HG03060 (cell line): ENCODE data around the gene SPATA1.

ENCODE experiments used
- ATAC-seq: cut with Tn5 transposase; IDR thresholded peaks from one replicate; pipeline ENCODE4 v1.9.1; 2021; ENCODE audit warnings: low read depth, moderate number of reproducible peaks; ENCODE audit not compliant: unreplicated experiment

SPATA1 gene, protein sequence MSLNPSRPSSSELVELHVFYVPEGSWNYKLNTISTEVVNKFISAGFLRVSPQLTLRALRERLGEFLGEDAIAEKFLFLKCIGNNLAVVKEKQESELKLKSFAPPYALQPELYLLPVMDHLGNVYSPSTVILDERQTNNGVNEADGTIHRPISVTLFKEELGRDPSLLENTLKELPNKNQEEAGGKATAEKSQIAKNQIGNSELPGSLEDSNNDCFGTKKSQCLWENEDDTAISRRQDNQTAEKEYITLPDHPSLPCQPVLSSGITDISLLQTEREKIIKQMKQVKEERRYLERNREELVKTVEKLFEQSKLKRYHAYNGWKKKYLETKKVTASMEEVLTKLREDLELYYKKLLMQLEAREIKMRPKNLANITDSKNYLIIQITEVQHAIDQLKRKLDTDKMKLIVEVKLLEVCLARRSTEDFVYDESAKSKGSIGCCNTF

DNA sequence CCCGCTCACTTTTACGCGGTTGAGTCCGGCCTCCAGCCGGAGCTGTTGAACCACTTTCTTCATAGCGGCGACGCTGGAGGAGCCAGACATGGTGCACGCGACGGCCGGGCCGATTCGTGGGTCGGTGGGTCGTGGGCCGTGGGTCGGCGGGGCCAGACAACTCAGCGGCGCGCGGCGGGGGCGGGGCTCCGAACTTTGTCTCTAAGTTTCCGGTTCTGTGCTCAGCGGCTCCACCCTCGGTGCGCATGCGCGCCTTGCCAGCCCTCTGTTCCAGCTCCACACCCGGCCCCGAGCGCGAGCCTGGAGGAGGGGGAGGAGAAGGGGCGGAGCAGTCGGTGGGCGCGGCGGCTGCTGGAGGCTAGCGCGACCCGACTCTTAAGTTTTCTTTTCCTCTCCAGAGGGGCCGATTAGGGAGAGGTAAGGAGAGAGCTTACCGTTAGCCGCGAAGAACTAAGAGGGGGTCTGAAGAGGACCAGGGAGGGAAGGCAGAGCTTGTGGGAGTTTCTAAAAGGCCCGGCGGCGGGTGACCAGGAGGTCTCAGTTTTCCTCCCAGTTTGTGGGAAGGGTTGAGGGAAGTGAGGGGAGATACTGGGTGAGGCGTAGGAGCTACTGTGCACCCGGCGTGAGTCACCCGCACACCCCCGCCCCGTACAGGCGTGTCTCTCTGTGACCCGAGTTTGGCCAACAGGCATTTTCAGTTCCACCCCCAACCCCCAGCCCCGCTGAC is at the start of gene SPATA1, which contains the start of gene GNG5:
TSS of gene SPATA1 (plus strand) at position 385 of the 727 bp plus-strand sequence. CDS start 9,974 bp downstream, outside the sequence.
TSS of gene GNG5 (minus strand) at position 580 of the 727 bp plus-strand sequence. CDS start at position 90, 490 bp downstream.
- ATAC-seq = peak; percentile 67

DNA sequence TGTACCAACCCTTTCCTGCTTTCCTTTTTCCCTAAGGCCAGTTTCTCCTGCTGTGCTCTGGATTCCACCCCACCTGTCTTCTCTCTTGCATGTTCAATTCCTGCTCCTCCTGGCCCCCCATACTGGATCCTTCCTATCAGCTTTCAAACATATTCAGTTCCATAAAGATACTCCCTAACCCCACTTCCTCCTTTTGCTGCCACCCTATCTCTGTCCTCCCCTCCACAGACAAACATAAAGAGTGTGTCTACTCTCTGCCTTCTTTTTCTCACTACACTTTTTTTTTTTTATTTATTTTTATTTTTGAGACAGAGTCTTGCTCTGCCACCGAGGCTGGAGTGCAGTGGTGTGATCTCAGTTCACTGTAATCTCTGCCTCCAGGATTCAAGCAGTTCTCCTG is 44.1 kb upstream of the SPATA1 start:
- no peak for ATAC-seq

DNA sequence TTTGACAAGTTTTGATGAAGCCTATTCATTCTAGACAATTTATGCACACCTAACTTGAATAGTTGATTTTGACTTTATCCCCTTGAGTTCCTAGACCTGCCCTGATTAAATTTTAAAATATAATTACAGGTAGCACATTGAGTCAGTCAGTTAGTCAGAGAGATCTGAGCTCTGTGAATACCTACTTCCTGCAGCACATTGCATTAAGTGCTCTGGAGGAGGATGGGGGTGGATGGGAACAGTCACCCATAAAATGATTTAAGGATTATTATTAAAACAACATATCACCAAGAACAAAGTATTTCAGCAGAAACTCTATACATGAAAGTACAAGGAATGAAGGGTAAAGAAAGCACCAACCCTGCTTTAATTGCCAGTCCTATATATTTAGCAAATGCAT is 38.9 kb upstream of the SPATA1 start:
- ATAC-seq = no peak

DNA sequence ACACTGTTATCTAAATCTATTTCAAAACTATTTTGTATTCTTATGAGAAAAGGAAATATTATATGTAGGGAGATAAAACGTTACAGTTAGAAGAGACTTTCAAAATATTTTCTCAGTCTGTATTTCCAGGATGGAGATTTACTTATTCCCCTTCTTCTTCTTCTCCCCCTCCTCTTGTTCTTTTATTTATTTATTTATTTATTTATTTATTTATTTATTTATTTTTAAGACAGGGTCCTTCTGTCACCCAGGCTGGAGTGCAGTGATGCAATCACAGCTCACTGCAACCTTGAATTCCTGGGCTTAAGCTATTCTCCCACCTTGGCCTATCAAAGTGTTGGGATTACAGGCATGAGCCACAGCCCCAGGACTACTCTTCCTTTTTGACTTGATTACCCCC is 30.0 kb upstream of the SPATA1 start:
- no peak for ATAC-seq

DNA sequence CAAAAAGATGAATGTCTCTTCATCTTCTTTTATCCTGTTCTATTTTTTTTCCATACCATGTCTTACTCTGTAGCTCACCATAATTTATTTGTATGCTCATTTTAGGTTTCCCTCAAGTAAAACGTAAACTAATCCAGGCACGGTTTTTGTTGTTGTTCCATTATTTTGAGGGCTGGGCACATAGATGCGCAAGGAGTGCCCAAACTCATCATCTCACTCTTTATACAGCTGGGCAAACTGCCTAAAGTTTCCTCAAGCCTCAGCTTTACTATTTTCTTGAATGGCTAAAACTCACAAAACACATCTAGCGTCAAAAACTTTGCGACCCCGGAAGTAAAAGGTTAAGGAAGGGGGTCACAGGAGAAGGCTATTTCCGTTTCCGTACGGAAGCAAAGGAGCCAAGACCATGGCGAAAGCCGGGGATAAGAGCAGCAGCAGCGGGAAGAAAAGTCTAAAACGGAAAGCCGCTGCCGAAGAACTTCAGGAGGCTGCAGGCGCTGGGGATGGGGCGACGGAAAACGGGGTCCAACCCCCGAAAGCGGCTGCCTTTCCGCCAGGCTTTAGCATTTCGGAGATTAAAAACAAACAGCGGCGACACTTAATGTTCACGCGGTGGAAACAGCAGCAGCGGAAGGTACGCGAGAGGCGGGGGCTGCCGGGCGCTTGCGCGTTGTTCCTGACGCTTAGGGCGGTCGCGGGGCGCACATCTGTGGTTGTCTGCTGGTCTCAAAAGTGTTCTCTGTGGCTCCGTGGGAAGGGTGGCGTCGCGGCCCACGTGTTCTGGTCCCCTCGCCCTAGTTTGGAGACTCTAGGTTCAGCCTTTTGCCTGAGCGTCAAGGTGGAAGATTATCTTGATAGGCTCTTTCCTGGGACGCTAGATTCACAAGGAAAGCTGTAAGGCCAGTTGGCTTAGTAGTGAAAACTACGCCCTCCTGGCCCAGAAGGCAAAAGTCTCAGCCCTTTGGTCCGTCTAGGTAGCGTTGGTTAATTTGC is 27.0 kb upstream of the SPATA1 start, which contains the start of gene RPF1:
TSS of gene RPF1 (plus strand) at position 391 of the 993 bp plus-strand sequence. CDS start at position 407, 16 bp downstream.
- ATAC-seq = peak; percentile 61

DNA sequence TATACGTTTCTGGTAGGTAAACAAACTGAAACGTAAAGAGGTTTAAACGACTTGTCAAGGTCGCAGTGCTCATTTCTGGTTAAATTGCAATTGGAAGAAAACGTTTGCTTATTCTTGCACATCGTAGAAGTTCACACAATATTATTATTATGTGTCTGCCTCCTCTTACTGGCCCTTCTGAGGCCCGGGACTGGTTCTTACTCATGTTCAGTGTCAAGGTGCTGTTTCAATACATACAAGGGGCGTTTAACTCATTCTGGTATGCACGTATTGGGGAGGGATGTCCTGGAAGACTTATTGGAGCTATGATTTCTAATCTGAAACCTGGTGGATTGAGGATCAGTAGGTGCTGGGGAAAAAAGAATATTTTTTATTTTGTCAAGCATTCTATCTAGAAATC is 26.2 kb upstream of the SPATA1 start:
- ATAC-seq = no peak

DNA sequence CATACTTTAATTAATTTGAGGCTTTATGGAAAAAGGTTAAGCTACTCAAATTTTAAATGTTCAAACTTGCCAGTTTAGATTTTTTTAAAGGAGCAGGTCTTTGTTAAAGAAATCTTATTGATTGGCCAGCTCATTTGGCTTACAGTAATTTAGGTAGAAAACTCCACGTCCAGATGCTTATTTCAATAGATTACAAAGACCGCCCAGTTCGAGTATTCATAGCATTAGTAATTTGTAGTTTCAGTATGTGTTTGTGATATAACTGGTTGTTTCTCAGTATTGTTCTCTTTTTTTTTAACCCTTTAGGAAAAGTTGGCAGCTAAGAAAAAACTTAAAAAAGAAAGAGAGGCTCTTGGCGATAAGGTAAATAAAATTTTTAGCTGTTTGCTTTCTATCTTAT is 25.5 kb upstream of the SPATA1 start:
- no peak for ATAC-seq

DNA sequence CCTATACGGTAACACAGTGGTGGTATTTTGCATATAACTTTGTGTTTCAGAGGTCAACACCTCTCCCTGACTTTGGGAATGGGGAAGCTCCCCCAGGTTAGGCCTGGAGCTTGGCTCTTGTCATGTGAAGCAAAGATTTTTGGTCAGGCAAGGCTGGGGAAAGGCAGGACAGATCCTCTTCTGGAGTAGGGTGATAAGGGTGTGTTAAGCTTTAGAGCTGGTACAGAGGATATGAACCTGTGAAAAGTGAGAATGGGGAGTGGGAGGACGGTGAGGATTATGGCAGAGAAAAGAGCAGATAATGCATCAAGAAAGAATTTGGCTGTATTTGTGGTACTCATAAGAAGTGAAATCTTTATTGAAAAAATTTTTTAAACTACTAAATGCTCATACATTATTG is 24.9 kb upstream of the SPATA1 start:
- ATAC-seq = no peak

DNA sequence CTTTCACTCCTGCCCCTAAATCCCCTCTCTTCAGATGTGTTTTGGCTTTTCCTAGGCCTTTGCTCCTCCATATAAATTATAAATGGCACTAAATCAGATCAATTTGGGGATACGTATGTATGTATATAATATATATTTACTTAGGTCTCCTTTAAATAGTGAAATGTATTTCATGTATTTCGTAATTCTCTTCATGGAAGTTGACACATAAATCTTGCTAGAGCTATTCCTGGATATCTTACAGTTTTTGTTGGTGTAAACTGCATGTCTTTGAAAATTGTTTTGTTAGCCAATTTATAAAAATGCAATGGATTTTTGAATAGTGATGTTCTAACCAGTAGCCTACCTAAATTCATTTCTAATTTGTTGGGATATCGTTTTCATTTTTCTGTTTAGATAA is 18.1 kb upstream of the SPATA1 start:
- ATAC-seq = no peak

DNA sequence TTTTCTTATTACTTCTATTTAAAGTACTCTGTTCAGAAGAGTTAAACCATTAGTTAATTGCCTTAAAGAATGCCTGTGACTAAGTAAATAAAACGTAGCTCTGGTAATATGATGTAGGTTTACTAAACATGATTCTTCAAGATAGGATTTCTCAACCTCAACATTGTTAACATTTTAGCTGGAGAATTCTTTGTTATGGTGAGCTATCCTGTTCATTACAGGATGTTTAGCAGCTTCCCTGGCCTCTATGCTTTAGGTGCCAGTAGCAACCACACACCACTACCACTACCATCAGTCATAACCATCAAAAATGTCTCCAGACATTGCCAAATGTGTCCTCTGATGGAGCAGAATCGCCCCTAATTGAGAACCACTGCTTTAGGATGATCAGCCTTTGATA is 16.4 kb upstream of the SPATA1 start:
- no peak for ATAC-seq

DNA sequence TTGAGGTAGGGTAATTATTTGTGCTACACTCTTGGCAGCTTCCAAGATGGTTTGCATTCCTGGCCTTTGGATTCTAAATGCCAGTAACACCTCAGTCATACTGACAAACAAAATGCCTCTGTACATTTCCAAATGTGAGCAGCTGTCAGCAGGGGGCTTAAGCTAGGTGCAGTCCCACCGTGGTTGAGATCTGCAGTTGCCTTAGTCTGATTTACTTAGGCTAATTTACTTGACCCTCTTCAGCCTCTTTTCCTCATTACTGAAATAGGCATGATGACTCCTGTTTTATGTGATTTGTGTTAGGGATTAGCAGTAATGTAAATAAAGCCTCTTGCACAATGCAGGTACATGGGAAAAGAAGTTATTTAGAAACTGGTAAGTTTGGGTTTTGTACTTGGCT is 13.5 kb upstream of the SPATA1 start:
- ATAC-seq = no peak

DNA sequence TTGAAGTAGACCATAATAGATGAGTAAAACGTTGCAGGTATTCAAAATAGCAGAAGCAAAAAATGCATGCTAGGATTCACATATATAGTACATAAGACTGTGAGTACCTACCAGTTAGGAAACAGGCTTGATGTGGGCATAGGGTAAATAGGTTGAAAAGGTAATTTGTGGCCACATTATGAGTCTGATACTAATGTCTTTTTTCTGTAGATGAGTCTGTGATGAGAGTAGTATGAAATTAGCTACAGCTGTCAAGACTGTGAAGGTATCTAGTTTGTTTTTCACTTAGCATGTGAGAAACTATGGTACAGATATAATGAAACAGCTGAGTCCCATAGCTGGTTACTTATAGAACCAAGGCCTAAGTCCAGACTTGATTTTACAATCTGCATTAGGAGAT is 12.4 kb upstream of the SPATA1 start:
- ATAC-seq = no peak

DNA sequence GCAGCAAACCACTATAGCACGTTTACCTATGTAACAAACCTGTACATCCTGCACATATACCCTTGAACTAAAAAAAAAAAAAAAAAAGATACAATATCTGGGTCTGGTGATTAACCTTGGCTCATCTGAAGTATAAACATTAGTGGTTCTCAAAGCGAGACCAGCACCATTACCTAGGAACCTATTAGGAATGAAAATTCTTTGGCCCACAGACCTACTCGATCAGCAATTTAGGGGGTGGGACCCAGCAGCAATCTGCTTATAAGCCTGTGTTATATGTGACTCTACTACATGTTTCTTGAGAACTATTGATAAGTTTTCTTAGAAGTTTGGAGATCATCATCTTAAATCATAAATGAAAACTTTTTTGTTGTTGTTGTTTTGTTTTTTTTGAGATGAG is 9.7 kb upstream of the SPATA1 start:
- ATAC-seq = no peak

DNA sequence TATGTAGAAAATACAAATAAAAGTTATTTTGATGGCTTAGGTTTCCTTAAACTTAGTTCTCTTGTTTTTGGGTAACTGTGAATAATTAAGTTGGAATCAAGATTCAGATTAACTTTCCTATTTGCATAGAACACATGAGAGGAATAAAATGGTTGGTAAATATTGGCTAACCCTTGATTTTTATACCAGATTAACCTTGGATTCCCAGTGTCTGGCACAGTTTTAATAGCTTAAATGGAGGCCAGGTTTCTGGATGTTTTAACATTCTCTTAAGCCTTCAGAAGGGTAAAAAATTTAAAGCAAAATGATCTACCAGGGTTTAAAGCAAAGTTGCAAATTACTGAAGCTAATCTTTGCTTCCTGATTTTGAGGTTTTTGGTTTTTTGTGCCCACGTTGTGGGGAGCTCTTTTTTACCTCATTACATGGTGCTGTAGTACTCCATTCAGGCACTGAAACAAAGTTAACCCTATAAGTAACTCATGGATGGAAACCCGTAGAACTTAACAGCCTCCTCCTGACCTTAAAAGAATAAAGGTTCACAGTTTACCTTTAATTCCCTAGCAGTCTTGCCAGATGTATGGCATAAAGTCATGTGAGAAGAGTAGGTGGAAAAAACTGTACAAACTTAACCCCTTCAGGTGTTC is 8.4 kb upstream of the SPATA1 start:
- no peak for ATAC-seq

DNA sequence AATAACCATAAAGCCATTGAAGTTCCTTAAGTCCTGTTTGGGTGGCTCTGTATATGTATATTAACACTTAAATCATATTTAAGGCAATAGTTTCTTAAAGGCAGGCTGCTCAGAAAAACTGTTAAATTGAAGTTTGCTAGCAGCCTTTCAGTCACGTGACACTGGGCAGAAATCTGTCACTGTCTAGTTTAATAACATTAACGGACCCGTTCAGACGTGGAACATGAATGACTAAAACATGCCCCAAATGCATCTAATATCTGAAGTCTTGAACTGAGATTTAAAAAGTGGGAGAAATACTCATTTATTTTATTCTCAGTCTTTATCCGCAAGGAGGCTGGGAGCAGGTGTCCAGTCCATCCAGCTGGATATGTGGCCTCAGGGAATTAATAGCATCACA is 3.3 kb upstream of the SPATA1 start:
- no peak for ATAC-seq

DNA sequence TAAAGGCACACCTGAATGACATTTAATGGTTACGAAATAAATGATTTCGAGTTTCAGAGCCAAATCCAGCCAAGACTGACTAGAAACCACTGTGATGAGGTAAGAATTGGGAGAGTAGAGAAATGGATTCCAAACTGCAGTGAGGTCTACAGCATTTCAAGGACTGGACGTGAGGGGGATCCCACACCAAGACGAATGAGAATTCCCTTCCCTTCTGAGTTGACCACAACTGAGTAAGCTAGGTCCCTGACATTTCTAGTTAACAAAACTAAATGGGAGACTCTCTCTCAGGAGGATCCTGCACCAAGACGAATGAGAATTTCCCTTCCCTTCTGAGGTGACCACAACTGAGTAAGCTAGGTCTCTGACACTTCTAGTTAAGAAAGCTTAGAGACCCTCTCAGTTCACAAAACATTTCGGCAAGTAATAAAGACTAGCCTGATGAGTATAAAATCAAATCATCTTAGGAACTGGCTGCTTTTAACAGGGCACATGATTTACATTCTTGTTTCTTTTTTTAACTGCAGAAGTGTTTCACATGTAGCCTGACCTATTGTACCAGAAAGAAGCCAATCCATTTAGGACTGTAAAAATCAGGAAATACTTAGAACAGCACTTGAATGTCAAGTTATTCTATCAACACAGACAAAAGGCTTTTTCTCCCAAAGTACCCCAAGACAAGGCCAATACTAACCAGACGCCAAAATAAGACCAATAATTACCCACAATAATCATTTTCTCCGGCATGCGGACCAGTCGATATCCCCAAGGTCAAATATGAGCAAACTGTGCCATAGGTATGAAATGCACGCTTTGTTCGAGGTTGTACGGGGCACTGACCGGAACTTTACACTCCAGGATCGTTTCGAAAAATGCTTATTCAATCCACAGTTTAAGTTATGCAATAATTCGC is 1.4 kb upstream of the SPATA1 start:
- no peak for ATAC-seq

DNA sequence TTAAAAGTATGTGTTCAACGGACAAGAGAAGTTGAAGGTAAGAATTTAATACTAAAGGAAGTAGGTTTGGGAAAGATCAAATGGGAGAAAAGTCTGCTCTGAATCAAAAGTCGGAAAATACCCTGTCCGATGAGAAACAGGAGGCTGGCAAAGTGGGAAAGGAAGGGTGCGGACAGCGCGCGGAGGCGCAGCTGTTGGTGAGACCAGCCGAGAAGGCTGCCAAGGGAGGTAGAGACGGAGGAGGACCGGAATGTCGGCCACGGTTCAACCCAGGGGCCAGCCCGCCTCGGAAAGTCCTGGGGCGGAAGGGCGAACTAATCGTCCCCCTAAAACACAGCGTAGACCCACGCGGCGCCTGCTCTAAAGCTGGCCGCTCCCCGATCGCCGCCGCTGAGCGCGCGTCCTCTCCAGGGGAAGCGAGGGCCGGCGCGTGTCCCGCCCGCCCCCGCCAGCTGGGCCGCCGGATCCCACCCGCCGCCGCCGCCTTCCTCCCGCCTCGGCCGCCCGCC is 639 bp upstream of the SPATA1 start:
- ATAC-seq = peak; percentile 15

DNA sequence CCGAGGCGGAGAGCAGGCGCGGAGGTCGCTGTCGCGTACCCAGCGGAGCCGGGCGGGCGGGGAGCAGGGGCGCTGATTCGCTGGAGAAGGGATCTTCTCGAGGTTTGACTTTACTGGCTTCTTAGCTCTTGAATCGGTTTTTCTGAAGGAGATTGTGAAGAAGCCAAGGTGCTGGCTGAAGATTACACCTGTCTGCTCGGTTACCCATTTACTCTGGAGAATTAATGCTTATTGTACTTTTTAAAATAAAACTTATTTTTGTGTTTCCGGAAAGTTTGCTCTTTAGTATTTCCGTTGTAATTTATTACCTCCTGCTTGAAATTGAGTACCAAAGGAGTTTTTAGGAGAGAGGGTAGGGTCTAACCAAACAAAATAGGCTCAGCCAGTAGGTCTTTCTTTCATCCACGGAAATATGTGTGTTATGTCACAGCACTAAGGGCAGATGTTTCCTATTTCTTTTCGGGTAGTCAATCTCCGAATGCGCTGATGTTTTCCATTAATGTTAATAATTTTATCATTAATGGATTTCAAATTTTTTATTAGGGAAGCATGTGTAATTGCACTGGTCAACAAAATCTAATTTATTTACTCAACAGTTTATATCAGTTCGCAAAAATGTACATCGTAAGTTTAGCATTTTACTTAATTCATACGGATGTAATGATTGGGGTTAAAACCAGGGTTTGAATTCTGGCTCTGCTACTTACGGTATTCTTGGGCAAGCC is 705 bp downstream of the SPATA1 start:
- ATAC-seq = no peak
